Trophoblast cell (in vitro differentiated cells and primary cell): ENCODE measurements around the gene WSCD2.

Experiments
- DNase-seq, 2 donors: peaks; one replicate each; pipeline ENCODE4 v3.0.0-alpha.2; 2016
- H2AFZ ChIP-seq: 2 replicates; pipeline ENCODE4 v1.6.1; 2013; ENCODE audit warnings: low read length, moderate library complexity, mild to moderate bottlenecking; ENCODE audit not compliant: insufficient read depth, poor library complexity
- H2AK5ac ChIP-seq: 2 replicates; pipeline ENCODE4 v1.6.1; 2013; ENCODE audit warnings: mild to moderate bottlenecking, low read length
- H2BK120ac ChIP-seq: 2 replicates; pipeline ENCODE4 v1.6.1; 2013; ENCODE audit warnings: low read length, mild to moderate bottlenecking, moderate library complexity; ENCODE audit not compliant: insufficient read depth, poor library complexity
- H2BK12ac ChIP-seq: 2 replicates; pipeline ENCODE4 v1.6.1; 2013; ENCODE audit warnings: mild to moderate bottlenecking, low read length, moderate library complexity
- H2BK5ac ChIP-seq: 2 replicates; pipeline ENCODE4 v1.6.1; 2013; ENCODE audit warnings: low read length, low read depth, moderate library complexity, mild to moderate bottlenecking; ENCODE audit not compliant: poor library complexity
- H3K14ac ChIP-seq: 2 replicates; pipeline ENCODE4 v1.6.1; 2013; ENCODE audit warnings: mild to moderate bottlenecking, low read length
- H3K18ac ChIP-seq: 2 replicates; pipeline ENCODE4 v1.6.1; 2013; ENCODE audit warnings: mild to moderate bottlenecking, low read length
- H3K23ac ChIP-seq: 2 replicates; pipeline ENCODE4 v1.6.1; 2013; ENCODE audit warnings: low read length
- H3K27ac ChIP-seq: 2 replicates; pipeline ENCODE4 v1.5.1; 2013; ENCODE audit warnings: low read depth, mild to moderate bottlenecking, inconsistent platforms, low read length, moderate library complexity
- H3K27me3 ChIP-seq: 2 replicates; pipeline ENCODE4 v1.6.1; 2013; ENCODE audit warnings: inconsistent platforms, mild to moderate bottlenecking, low read length, moderate library complexity; ENCODE audit not compliant: insufficient read depth
- H3K36me3 ChIP-seq, 2 experiments: 1 replicate in 1 of 2; 2 replicates in 1 of 2; pipeline ENCODE4 v1.6.1; 2013; ENCODE audit warnings: low read length in 2 of 2, mild to moderate bottlenecking in 2 of 2, moderate library complexity in 1 of 2; ENCODE audit not compliant: insufficient read depth in 2 of 2, control insufficient read depth in 1 of 2
- H3K4ac ChIP-seq: 2 replicates; pipeline ENCODE4 v1.6.1; 2013; ENCODE audit warnings: low read depth, mild to moderate bottlenecking, low read length, moderate library complexity
- H3K4me1 ChIP-seq, 2 experiments: 1 replicate in 1 of 2; 2 replicates in 1 of 2; pipeline ENCODE4 v1.6.1; 2013; ENCODE audit warnings: low read length in 2 of 2, mild to moderate bottlenecking in 2 of 2, moderate library complexity in 1 of 2; ENCODE audit not compliant: insufficient read depth in 2 of 2, control insufficient read depth in 1 of 2
- H3K4me2 ChIP-seq: 2 replicates; pipeline ENCODE4 v1.6.1; 2013; ENCODE audit warnings: inconsistent platforms, mild to moderate bottlenecking, low read length, moderate library complexity
- H3K4me3 ChIP-seq: 2 replicates; pipeline ENCODE4 v1.5.1; 2013; ENCODE audit warnings: mild to moderate bottlenecking, low read depth, low read length, inconsistent platforms
- H3K79me1 ChIP-seq: one replicate; pipeline ENCODE4 v1.6.1; 2013; ENCODE audit warnings: low read length
- H3K79me2 ChIP-seq: 2 replicates; pipeline ENCODE4 v1.6.1; 2013; ENCODE audit warnings: low read length, mild to moderate bottlenecking; ENCODE audit not compliant: control insufficient read depth, insufficient read depth, poor library complexity
- H3K9ac ChIP-seq: 2 replicates; pipeline ENCODE4 v1.6.1; 2013; ENCODE audit warnings: mild to moderate bottlenecking, low read length
- H3K9me3 ChIP-seq: 2 replicates; pipeline ENCODE4 v1.6.1; 2013; ENCODE audit warnings: low read depth, mild to moderate bottlenecking, control low read depth, inconsistent platforms, low read length; ENCODE audit not compliant: insufficient read depth
- H4K12ac ChIP-seq: 2 replicates; pipeline ENCODE4 v1.6.1; 2013; ENCODE audit warnings: low read depth, mild to moderate bottlenecking, low read length, moderate library complexity
- H4K8ac ChIP-seq: 2 replicates; pipeline ENCODE4 v1.6.1; 2013; ENCODE audit warnings: low read depth, mild to moderate bottlenecking, low read length, moderate library complexity
- H4K91ac ChIP-seq: one replicate; pipeline ENCODE4 v1.6.1; 2013; ENCODE audit warnings: low read depth, mild to moderate bottlenecking, low read length, moderate library complexity
- WGBS: extraction: QIAGEN DNeasy Blood & Tissue Kit; methylation state at CpG from one replicate; pipeline ENCODE4 v1.1.7; 2013; ENCODE audit warnings: missing lambda C conversion rate; ENCODE audit not compliant: insufficient read length, insufficient coverage; ENCODE audit errors: extremely low coverage; 5-methylcytosine and 5-hydroxymethylcytosine counted together

WSCD2 gene

GRCh38 chr12:108123402-108123801, 5.7 kb upstream of the WSCD2 start:
- H2BK120ac ChIP-seq, result no peak overlapping the region
- H3K4ac ChIP-seq, result no peak overlapping the region
- DNase-seq, result no peak
- H3K4me1 ChIP-seq, result peaks cover 0 to 2% of the 10 kb centered on the region in 2 experiments
- H3K4me2 ChIP-seq, result no peak overlapping the region
- no peaks in the 10 kb centered on the region for H3K27me3 ChIP-seq
- H3K9me3 ChIP-seq, result no peaks in the 10 kb centered on the region
- H2BK12ac ChIP-seq, result no peak overlapping the region
- no peaks in the 10 kb centered on the region for H3K79me1 ChIP-seq
- no peak overlapping the region for H2AK5ac ChIP-seq
- no peak overlapping the region for H4K8ac ChIP-seq
- H2AFZ ChIP-seq, result no peak overlapping the region
- H3K79me2 ChIP-seq, result no peaks in the 10 kb centered on the region
- no peak overlapping the region for H3K27ac ChIP-seq
- H3K23ac ChIP-seq, result no peak overlapping the region
- H3K36me3 ChIP-seq, result no peaks in the 10 kb centered on the region
- H4K91ac ChIP-seq, result no peak overlapping the region
- H3K9ac ChIP-seq, result no peak overlapping the region
- WGBS, result no CpG with 5 or more reads among the region's 6 CpGs
- H3K4me3 ChIP-seq, result no peak overlapping the region
- H2BK5ac ChIP-seq, result no peak overlapping the region
- H4K12ac ChIP-seq, result no peak overlapping the region
- H3K14ac ChIP-seq, result no peak overlapping the region
- no peak overlapping the region for H3K18ac ChIP-seq

GRCh38 chr12:108125073-108125472, 4.0 kb upstream of the WSCD2 start:
- Histone ChIP-seq H3K27ac (no peak overlapping the region), H2BK120ac (no peak overlapping the region), H3K79me1 (no peaks in the 10 kb centered on the region), H3K18ac (no peak overlapping the region), H3K36me3 (no peaks in the 10 kb centered on the region), H3K9me3 (no peaks in the 10 kb centered on the region), H3K9ac (no peak overlapping the region), H3K79me2 (no peaks in the 10 kb centered on the region), H3K4me2 (no peak overlapping the region), H4K12ac (no peak overlapping the region), H3K27me3 (no peaks in the 10 kb centered on the region), H2BK12ac (no peak overlapping the region), H2AFZ (no peak overlapping the region), H3K4me1 (peaks cover 0 to 3% of the 10 kb centered on the region in 2 experiments), H4K91ac (no peak overlapping the region), H3K14ac (no peak overlapping the region), H2BK5ac (no peak overlapping the region), H2AK5ac (no peak overlapping the region), H3K4ac (no peak overlapping the region), H4K8ac (no peak overlapping the region), H3K23ac (no peak overlapping the region), H3K4me3 (no peak overlapping the region)
- no peak for DNase-seq
- no CpG with 5 or more reads among the region's 4 CpGs for WGBS

- Histone ChIP-seq H3K4me2 (no peak overlapping the region), H2AK5ac (no peak overlapping the region), H3K4me3 (no peak overlapping the region), H2BK5ac (no peak overlapping the region), H4K12ac (no peak overlapping the region), H3K4me1 (peaks cover 0 to 3% of the 10 kb centered on the region in 2 experiments), H3K79me1 (no peaks in the 10 kb centered on the region), H2BK120ac (no peak overlapping the region), H3K18ac (no peak overlapping the region), H3K9me3 (no peaks in the 10 kb centered on the region), H3K27me3 (no peaks in the 10 kb centered on the region), H3K14ac (no peak overlapping the region), H2AFZ (no peak overlapping the region), H4K8ac (no peak overlapping the region), H3K79me2 (no peaks in the 10 kb centered on the region), H3K9ac (no peak overlapping the region), H3K23ac (no peak overlapping the region), H3K36me3 (no peaks in the 10 kb centered on the region), H2BK12ac (no peak overlapping the region), H3K4ac (no peak overlapping the region), H3K27ac (no peak overlapping the region), H4K91ac (no peak overlapping the region)
- DNase-seq, result no peak
- WGBS, result no CpG with 5 or more reads among the region's 1 CpG
Observed at GRCh38 chr12:108126212-108126611, 2.9 kb upstream of the WSCD2 start.

GRCh38 chr12:108126990-108127501, 2.0 kb upstream of the WSCD2 start:
- Histone ChIP-seq H2BK12ac (no peak overlapping the region), H2BK120ac (no peak overlapping the region), H4K8ac (no peak overlapping the region), H3K9me3 (no peaks in the 10 kb centered on the region), H3K18ac (no peak overlapping the region), H3K36me3 (no peaks in the 10 kb centered on the region), H4K91ac (no peak overlapping the region), H3K4ac (no peak overlapping the region), H3K79me2 (no peaks in the 10 kb centered on the region), H3K27ac (no peak overlapping the region), H3K9ac (no peak overlapping the region), H3K4me3 (no peak overlapping the region), H3K79me1 (no peaks in the 10 kb centered on the region), H3K27me3 (no peaks in the 10 kb centered on the region), H2BK5ac (no peak overlapping the region), H3K23ac (no peak overlapping the region), H2AFZ (no peak overlapping the region), H2AK5ac (no peak overlapping the region), H3K14ac (no peak overlapping the region), H4K12ac (no peak overlapping the region), H3K4me1 (peaks cover 0 to 3% of the 10 kb centered on the region in 2 experiments), H3K4me2 (no peak overlapping the region)
- DNase-seq, result no peak
- no CpG with 5 or more reads among the region's 10 CpGs for WGBS
